Karpas-422 (cell line): ENCODE data around the gene AK4. TPM values are rescaled to one million over a fixed set of nuclear protein-coding genes. Genes with fewer than 3 reads are reported as not detected.
"Not testable (repeated sequence)": the region's sequence is repeated elsewhere in the genome, so short reads cannot be mapped to it uniquely, and the experiment has no call there.

ENCODE experiments used
- DNase-seq: peaks from one replicate; pipeline ENCODE4 v3.0.0-alpha.2; 2015
- H2AFZ ChIP-seq: fragments of 200-600 bp; sonication (generic); 2 replicates; pipeline ENCODE4 v1.6.1; 2014; ENCODE audit warnings: antibody characterized with exemption, low read length, mixed read lengths
- H3K27ac ChIP-seq: fragments of 200-600 bp; sonication (generic); 2 replicates; pipeline ENCODE4 v1.5.1; 2014; ENCODE audit warnings: mild to moderate bottlenecking, low read length, moderate library complexity
- H3K27me3 ChIP-seq: fragments of 200-600 bp; sonication (generic); 2 replicates; pipeline ENCODE4 v1.6.1; 2014; ENCODE audit warnings: low read length, mixed read lengths
- H3K36me3 ChIP-seq: fragments of 200-600 bp; sonication (generic); 2 replicates; pipeline ENCODE4 v1.6.1; 2014; ENCODE audit warnings: low read length, mixed read lengths; ENCODE audit not compliant: insufficient read depth
- H3K4me1 ChIP-seq: fragments of 200-600 bp; sonication (generic); 2 replicates; pipeline ENCODE4 v1.6.1; 2014; ENCODE audit warnings: mild to moderate bottlenecking, low read length, mixed read lengths
- H3K4me2 ChIP-seq: fragments of 200-600 bp; sonication (generic); 2 replicates; pipeline ENCODE4 v1.6.1; 2014; ENCODE audit warnings: low read length, low read depth, mild to moderate bottlenecking; ENCODE audit not compliant: poor library complexity, severe bottlenecking
- H3K4me3 ChIP-seq: fragments of 200-600 bp; sonication (generic); 2 replicates; pipeline ENCODE4 v1.5.1; 2014; ENCODE audit warnings: mild to moderate bottlenecking, antibody characterized with exemption, low read length, mixed read lengths
- H3K79me2 ChIP-seq: fragments of 200-600 bp; sonication (generic); 2 replicates; pipeline ENCODE4 v1.6.1; 2014; ENCODE audit warnings: mild to moderate bottlenecking, low read length, mixed read lengths
- H3K9ac ChIP-seq: fragments of 200-600 bp; sonication (generic); 2 replicates; pipeline ENCODE4 v1.6.0; 2014; ENCODE audit warnings: low read length
- H3K9me2 ChIP-seq: fragments of 200-600 bp; sonication (generic), shearing (Covaris generic); replicated peaks from 2 replicates; pipeline ENCODE4 v1.6.0; 2014; ENCODE audit warnings: mild to moderate bottlenecking, low read length, moderate library complexity; ENCODE audit not compliant: insufficient read depth
- H3K9me3 ChIP-seq: fragments of 300-700, 200-600 bp; sonication (generic); 2 replicates; pipeline ENCODE4 v1.6.1; 2014; ENCODE audit warnings: low read length, mixed read lengths
- H4K20me1 ChIP-seq: fragments of 200-600 bp; sonication (generic); 2 replicates; pipeline ENCODE4 v1.6.1; 2014; ENCODE audit warnings: mild to moderate bottlenecking, antibody characterized with exemption, low read length, low read depth; ENCODE audit not compliant: insufficient read depth
- total RNA-seq: library from RNA; depleted of rRNA; stranded (reverse); fragments of >200 nt; shearing (Covaris generic); gene quantifications from 2 replicates; pipeline ENCODE4 v1.2.3, GENCODE V29; 2014; ENCODE audit warnings: low replicate concordance; rRNA removed

The AK4 gene
- 0.37 and 0.83 TPM in 2 replicates for total RNA-seq

DNA sequence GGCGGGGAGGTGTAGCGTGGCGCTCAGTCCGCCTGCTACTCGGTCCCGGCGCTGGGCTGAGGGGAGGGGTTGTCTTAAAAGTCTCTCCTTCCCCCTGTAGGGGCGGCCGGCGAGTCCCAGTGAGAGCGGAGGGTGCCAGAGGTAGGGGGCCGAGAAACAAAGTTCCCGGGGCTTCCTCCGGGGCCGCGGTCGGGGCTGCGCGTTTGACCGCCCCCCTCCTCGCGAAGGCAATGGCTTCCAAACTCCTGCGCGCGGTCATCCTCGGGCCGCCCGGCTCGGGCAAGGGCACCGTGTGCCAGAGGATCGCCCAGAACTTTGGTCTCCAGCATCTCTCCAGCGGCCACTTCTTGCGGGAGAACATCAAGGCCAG lies at the start of gene AK4:
AK4 (plus strand) TSS at position 26 of the 370 bp plus-strand sequence; CDS start at position 231, 205 bp downstream.
- not testable (repeated sequence) for H3K4me3 ChIP-seq, H3K36me3 ChIP-seq, H3K9me3 ChIP-seq, H3K4me1 ChIP-seq, H3K27me3 ChIP-seq, H2AFZ ChIP-seq, H3K27ac ChIP-seq, H3K9me2 ChIP-seq, H3K9ac ChIP-seq, H4K20me1 ChIP-seq, DNase-seq, H3K79me2 ChIP-seq, H3K4me2 ChIP-seq

- Histone ChIP-seq H3K4me1 (no peaks in the 10 kb centered on the region), H3K9ac (no peak overlapping the region), H3K27me3 (no peaks in the 10 kb centered on the region), H3K9me3 (no peaks in the 10 kb centered on the region), H2AFZ (no peak overlapping the region), H3K9me2 (no peaks in the 10 kb centered on the region), H3K36me3 (no peaks in the 10 kb centered on the region), H4K20me1 (no peaks in the 10 kb centered on the region), H3K79me2 (no peaks in the 10 kb centered on the region), H3K27ac (no peak overlapping the region), H3K4me3 (no peak overlapping the region), H3K4me2 (no peak overlapping the region)
- no peak for DNase-seq
Measured at GRCh38 chr1:65103807-65104206, 44.2 kb upstream of the AK4 start.

GRCh38 chr1:65104854-65105534 lies 43.0 kb upstream of the AK4 start:
- no peak for DNase-seq
- H3K27ac ChIP-seq: no peak overlapping the region
- H3K4me1 ChIP-seq: no peaks in the 10 kb centered on the region
- H3K9me2 ChIP-seq: no peaks in the 10 kb centered on the region
- no peaks in the 10 kb centered on the region for H3K9me3 ChIP-seq
- H3K9ac ChIP-seq: no peak overlapping the region
- no peak overlapping the region for H3K4me3 ChIP-seq
- no peaks in the 10 kb centered on the region for H4K20me1 ChIP-seq
- no peak overlapping the region for H3K4me2 ChIP-seq
- no peak overlapping the region for H2AFZ ChIP-seq
- H3K36me3 ChIP-seq: no peaks in the 10 kb centered on the region
- H3K27me3 ChIP-seq: no peaks in the 10 kb centered on the region
- H3K79me2 ChIP-seq: no peaks in the 10 kb centered on the region

DNA sequence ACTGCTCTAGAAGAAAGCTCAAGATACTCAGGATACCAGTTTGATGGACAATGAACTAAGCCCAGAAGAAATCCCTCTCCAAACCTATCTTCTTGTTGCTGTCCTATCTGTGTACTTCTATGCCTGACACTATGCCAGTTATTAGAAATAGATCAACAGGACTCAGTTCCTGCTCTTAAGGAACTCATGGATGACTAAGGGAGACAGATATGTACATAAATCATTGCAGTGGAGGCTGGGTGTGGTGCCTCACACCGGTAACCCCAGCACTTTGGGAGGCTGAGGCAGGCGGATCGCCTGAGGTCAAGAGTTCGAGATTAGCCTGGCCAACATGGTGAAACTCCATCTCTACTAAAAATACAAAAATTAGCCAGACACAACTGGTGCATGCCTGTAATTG lies 42.4 kb upstream of the AK4 start:
- no peaks in the 10 kb centered on the region for H4K20me1 ChIP-seq
- no peaks in the 10 kb centered on the region for H3K9me3 ChIP-seq
- no peaks in the 10 kb centered on the region for H3K36me3 ChIP-seq
- DNase-seq: no peak
- no peak overlapping the region for H2AFZ ChIP-seq
- H3K4me3 ChIP-seq: no peak overlapping the region
- H3K4me1 ChIP-seq: no peaks in the 10 kb centered on the region
- H3K9me2 ChIP-seq: no peaks in the 10 kb centered on the region
- no peak overlapping the region for H3K9ac ChIP-seq
- H3K27me3 ChIP-seq: no peaks in the 10 kb centered on the region
- no peaks in the 10 kb centered on the region for H3K79me2 ChIP-seq
- H3K4me2 ChIP-seq: no peak overlapping the region
- H3K27ac ChIP-seq: no peak overlapping the region

DNA sequence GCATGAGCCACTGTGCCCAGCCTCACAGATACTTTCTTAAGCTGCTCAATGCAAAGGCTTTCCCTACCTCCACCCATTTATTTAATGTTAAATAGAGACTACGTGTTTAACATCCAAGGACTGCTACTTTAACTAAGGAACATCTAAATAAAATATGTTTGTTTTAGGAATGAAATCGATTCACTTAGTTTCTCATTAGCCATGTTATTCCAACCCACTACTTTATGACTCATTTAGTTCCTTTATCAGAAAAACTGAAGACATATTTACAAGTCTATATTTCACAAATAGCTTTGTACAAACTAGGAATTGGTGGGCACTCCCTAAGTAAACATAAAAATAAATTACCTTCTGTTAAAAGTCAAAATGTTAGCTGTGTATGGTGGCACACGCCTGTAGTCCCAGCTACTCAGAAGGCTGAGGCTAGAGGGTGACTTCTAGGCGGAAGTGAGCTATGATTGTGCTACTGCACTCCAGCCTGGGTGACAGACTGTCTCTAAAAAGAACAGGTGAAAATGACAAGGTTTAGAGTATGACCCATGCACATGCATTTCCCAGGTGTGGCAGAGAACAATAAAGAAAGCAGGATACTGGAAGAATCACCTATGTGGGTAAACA lies 39.9 kb upstream of the AK4 start:
- Histone ChIP-seq H3K9me2 (no peaks in the 10 kb centered on the region), H2AFZ (no peak overlapping the region), H3K4me2 (no peak overlapping the region), H3K27me3 (no peaks in the 10 kb centered on the region), H3K36me3 (no peaks in the 10 kb centered on the region), H3K4me1 (no peaks in the 10 kb centered on the region), H3K79me2 (no peaks in the 10 kb centered on the region), H3K9me3 (no peaks in the 10 kb centered on the region), H3K4me3 (no peak overlapping the region), H3K9ac (no peak overlapping the region), H4K20me1 (no peaks in the 10 kb centered on the region), H3K27ac (no peak overlapping the region)
- no peak for DNase-seq

DNA sequence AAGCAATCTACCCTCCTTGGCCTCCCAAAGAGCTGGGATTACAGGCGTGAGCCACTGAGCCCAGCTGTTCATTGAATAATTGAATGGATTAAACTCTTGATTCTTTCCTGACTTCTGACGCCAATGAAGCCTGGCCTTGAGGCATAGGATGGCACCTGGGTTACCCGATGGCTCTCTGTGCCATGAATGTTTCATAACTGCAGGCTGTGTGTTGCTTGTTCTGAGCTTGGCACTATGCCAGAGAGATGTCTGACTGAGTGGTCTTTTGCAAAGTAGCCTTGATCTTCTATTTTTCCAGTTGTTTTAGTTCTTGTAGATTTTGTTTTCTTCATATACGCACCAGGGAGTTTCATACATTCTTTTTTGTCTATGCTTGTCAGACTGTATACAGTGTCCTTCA lies 38.5 kb upstream of the AK4 start:
- no peaks in the 10 kb centered on the region for H3K27me3 ChIP-seq
- no peaks in the 10 kb centered on the region for H4K20me1 ChIP-seq
- DNase-seq: no peak
- no peak overlapping the region for H3K27ac ChIP-seq
- no peaks in the 10 kb centered on the region for H3K9me3 ChIP-seq
- H3K9ac ChIP-seq: no peak overlapping the region
- no peaks in the 10 kb centered on the region for H3K79me2 ChIP-seq
- H3K4me1 ChIP-seq: no peaks in the 10 kb centered on the region
- H2AFZ ChIP-seq: no peak overlapping the region
- no peak overlapping the region for H3K4me2 ChIP-seq
- H3K4me3 ChIP-seq: no peak overlapping the region
- H3K36me3 ChIP-seq: no peaks in the 10 kb centered on the region
- no peaks in the 10 kb centered on the region for H3K9me2 ChIP-seq

DNA sequence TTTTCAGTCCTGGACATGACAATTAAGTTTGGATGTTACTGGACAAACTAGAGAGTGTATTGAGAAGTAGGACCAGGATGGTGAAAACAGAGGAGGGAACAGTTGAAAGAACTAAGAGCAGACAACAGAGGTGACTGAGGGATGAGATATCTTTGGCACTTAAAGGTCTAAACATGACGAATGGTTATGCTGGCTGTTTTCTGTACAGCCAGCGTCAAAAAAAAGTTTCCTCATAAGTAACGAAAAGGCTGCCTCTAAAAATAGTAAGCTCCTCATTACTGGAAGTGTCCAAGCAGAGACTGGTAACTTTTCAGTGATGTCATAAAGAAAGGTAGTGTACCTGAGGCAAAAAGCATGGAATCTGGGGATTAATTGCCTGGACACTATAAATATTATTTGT lies 35.2 kb upstream of the AK4 start:
- H3K9ac ChIP-seq: no peak overlapping the region
- H3K27me3 ChIP-seq: no peaks in the 10 kb centered on the region
- DNase-seq: no peak
- no peaks in the 10 kb centered on the region for H3K9me2 ChIP-seq
- no peaks in the 10 kb centered on the region for H3K36me3 ChIP-seq
- H3K4me3 ChIP-seq: no peak overlapping the region
- H3K4me2 ChIP-seq: no peak overlapping the region
- H3K79me2 ChIP-seq: no peaks in the 10 kb centered on the region
- H4K20me1 ChIP-seq: no peaks in the 10 kb centered on the region
- no peak overlapping the region for H3K27ac ChIP-seq
- no peaks in the 10 kb centered on the region for H3K4me1 ChIP-seq
- H2AFZ ChIP-seq: no peak overlapping the region
- no peaks in the 10 kb centered on the region for H3K9me3 ChIP-seq

GRCh38 chr1:65113298-65113697 lies 34.7 kb upstream of the AK4 start:
- H3K4me1 ChIP-seq: no peaks in the 10 kb centered on the region
- no peak overlapping the region for H2AFZ ChIP-seq
- no peak overlapping the region for H3K4me2 ChIP-seq
- H4K20me1 ChIP-seq: no peaks in the 10 kb centered on the region
- no peaks in the 10 kb centered on the region for H3K79me2 ChIP-seq
- H3K36me3 ChIP-seq: no peaks in the 10 kb centered on the region
- H3K9me3 ChIP-seq: no peaks in the 10 kb centered on the region
- no peak overlapping the region for H3K4me3 ChIP-seq
- H3K27me3 ChIP-seq: no peaks in the 10 kb centered on the region
- DNase-seq: no peak
- H3K9ac ChIP-seq: no peak overlapping the region
- no peak overlapping the region for H3K27ac ChIP-seq
- H3K9me2 ChIP-seq: no peaks in the 10 kb centered on the region
